Heart left ventricle (tissue), 16 donors: ENCODE data around the gene ARPIN. TPM values are rescaled to one million over a fixed set of nuclear protein-coding genes. Genes with fewer than 3 reads are reported as not detected.

ENCODE experiments used
- ATAC-seq, 4 donors: fragments of 200-7000 bp; cut with Tn5 transposase; one replicate each; pipeline ENCODE4 v1.9.1; 2020 to 2022; ENCODE audit warnings: moderate library complexity in 4 of 4, mild to moderate bottlenecking in 3 of 4, moderate number of reproducible peaks in 1 of 4
- DNase-seq, 5 donors: peaks; one replicate each; pipeline ENCODE4 v3.0.0-alpha.2; 2020
- H3K27ac ChIP-seq, 12 donors: fragments of 200-600 bp; sonication (generic) in 4 of 12; one replicate each; pipeline versions ENCODE4 v1.5.0 to v1.8.0; 2016 to 2022; ENCODE audit warnings: mild to moderate bottlenecking in 2 of 12
- H3K27me3 ChIP-seq, 9 donors: fragments of 200-600 bp; sonication (generic) in 2 of 9; one replicate each; pipeline versions ENCODE4 v1.5.1 to v1.8.0; 2016 to 2022; ENCODE audit warnings: mild to moderate bottlenecking in 3 of 9
- H3K36me3 ChIP-seq, 9 donors: fragments of 200-600 bp; sonication (generic) in 2 of 9; one replicate each; pipeline versions ENCODE4 v1.5.0 to v1.8.0; 2018 to 2022; ENCODE audit warnings: mild to moderate bottlenecking in 2 of 9
- H3K4me1 ChIP-seq, 12 donors: fragments of 200-600 bp; sonication (generic) in 4 of 12; one replicate each; pipeline versions ENCODE4 v1.5.0 to v1.8.0; 2016 to 2022; ENCODE audit warnings: mild to moderate bottlenecking in 3 of 12
- H3K4me3 ChIP-seq, 12 donors: fragments of 200-600 bp; sonication (generic) in 4 of 12; one replicate each; pipeline versions ENCODE4 v1.5.0 to v1.8.0; 2017 to 2022; ENCODE audit warnings: mild to moderate bottlenecking in 9 of 12, moderate library complexity in 4 of 12
- H3K9me3 ChIP-seq, 12 donors: fragments of 200-600 bp; sonication (generic) in 4 of 12; one replicate each; pipeline versions ENCODE4 v1.5.0 to v1.8.0; 2016 to 2022; ENCODE audit warnings: mild to moderate bottlenecking in 1 of 12
- POLR2A ChIP-seq, 2 donors: fragments of 450-650 bp; IDR thresholded peaks; one replicate each; pipeline ENCODE4 v1.6.1; 2017; ENCODE audit warnings: antibody characterized with exemption in 2 of 2, mild to moderate bottlenecking in 2 of 2, moderate library complexity in 2 of 2
- WGBS, 4 donors: extraction: QIAGEN DNeasy Blood & Tissue Kit in 2 of 4; methylation state at CpG; one replicate each; pipeline versions ENCODE4 v1.1.5 to v1.1.7; 2013 to 2018; 5-methylcytosine and 5-hydroxymethylcytosine counted together
- intact Hi-C, 10 donors: fragments of 100-400 bp; cut with DNase I; formaldehyde crosslinking; loops; one replicate each; pipeline versions ENCODE4 v1.11.1 to v1.14.2; 2022
- polyA plus RNA-seq, 2 donors: library from polyadenylated mRNA; stranded (reverse); fragments of 200-250 nt; gene quantifications; one replicate each; pipeline ENCODE4 v1.2.3, GENCODE V29; 2013
- total RNA-seq, 9 donors: library from RNA; depleted of rRNA in 2 of 9; stranded (reverse); fragments of >200 nt in 2 of 9; fragmentation: NEBNext Ultra II Directional in 3 of 9; extraction: Animal tissue kit (Norgen Biotek cat#: 25700) in 3 of 9; gene quantifications; one replicate each; pipeline versions ENCODE4 v1.1.0 to v1.2.4, GENCODE V29; 2016 to 2023
- TF ChIP-seq, protein P1 (sequence below), 12 donors: fragments of 200-600 bp; sonication (generic) in 4 of 12; IDR thresholded peaks; one replicate each; pipeline versions ENCODE4 v1.5.0 to v1.8.0; 2018 to 2022; ENCODE audit warnings: antibody characterized with exemption in 12 of 12, mild to moderate bottlenecking in 5 of 12
- donor health status: ischemic (EF 13 %, LVEDD 7.1; RV severe dilation, severe dysfunction).
- donor health status: healthy with polysubstance abuse.
- donor health status: DM: no; HTN: yes; CAD: no.
- donor health status: DM: no; HTN: no; CAD: no.
- donor health status: ischemic (EF 25% LVEDD 6.9; RV normal size, moderate dysfunction).
- donor health status: ischemic (EF 25% LVEDD 5.7; RV mildly dilated, moderate dysfunction).
- donor health status: healthy.
- donor health status: DM: yes; HTN: yes; CAD: no.
- donor health status: ischemic (EF 35%, LVEDD 5.7; RV mildly dilated, moderate dysfunction).
- donor health status: nonischemic (EF 11% LVEDD 7.7; RV severe dilation, severe dysfunction).
- donor health status: DM: yes; HTN: yes; CAD: no.
- donor health status: PGD.
- donor health status: ischemic (EF 29% LVEDD 5.4; RV normal size, mild dysfunction).
- donor health status: nonischemic (EF 23%, LVEDD 6.1; RV moderate dilation, normal function).

The ARPIN gene
- total and polyA plus RNA-seq, 11 donors = 7.3 to 15.3 (median 11.5) TPM

GRCh38 chr15:89876396-89877082, 36.2 kb downstream of the ARPIN start:
- DNase-seq = no peak
- no peak for TF ChIP-seq POLR2A (IDR thresholded peaks at IDR 0.05)
- TF ChIP-seq, protein P1, sequence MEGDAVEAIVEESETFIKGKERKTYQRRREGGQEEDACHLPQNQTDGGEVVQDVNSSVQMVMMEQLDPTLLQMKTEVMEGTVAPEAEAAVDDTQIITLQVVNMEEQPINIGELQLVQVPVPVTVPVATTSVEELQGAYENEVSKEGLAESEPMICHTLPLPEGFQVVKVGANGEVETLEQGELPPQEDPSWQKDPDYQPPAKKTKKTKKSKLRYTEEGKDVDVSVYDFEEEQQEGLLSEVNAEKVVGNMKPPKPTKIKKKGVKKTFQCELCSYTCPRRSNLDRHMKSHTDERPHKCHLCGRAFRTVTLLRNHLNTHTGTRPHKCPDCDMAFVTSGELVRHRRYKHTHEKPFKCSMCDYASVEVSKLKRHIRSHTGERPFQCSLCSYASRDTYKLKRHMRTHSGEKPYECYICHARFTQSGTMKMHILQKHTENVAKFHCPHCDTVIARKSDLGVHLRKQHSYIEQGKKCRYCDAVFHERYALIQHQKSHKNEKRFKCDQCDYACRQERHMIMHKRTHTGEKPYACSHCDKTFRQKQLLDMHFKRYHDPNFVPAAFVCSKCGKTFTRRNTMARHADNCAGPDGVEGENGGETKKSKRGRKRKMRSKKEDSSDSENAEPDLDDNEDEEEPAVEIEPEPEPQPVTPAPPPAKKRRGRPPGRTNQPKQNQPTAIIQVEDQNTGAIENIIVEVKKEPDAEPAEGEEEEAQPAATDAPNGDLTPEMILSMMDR (IDR thresholded peaks at IDR 0.05) = no peak

DNA sequence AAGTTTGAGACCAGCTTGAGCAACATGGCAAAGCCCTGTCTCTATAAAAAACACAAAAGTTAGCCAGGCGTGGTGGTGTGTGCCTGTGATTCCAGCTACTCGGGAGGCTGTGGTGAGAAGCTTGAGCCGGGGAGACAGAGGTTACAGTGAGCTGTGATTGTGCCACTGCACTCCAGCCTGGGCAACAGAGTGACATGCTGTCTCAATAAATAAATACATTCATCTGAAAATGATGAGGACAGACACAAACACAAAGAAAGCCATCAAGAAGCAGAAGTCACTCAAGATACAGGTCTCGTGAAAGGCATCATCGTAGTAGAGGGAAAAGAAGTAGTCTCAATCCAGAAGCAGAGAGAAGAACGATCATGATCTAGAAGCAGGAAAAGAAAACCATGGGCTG, 37.0 kb downstream of the ARPIN start:
- Histone ChIP-seq H3K36me3 (peaks cover 0 to 85% (median 72%) of the 10 kb centered on the region in 9 donors), H3K27me3 (no peaks in the 10 kb centered on the region), H3K9me3 (no peaks in the 10 kb centered on the region), H3K4me3 (no peak overlapping the region), H3K4me1 (peaks cover 0 to 18% (median 0%) of the 10 kb centered on the region in 12 donors), H3K27ac (peak overlapping the region in 1 of 12 donors; percentile 58)
- DNase-seq (no peak), ATAC-seq (no peak)
- WGBS, 4 donors = 92 to 97% (median 95%) methylated on average over 6 of the region's 6 CpGs
- TF ChIP-seq, protein P1 (IDR thresholded peaks at IDR 0.05) = no peak
- TF ChIP-seq POLR2A (IDR thresholded peaks at IDR 0.05) = no peak
- intact Hi-C loops = loop anchor here in 9 of 10 donors (1.0 to 2.0 kb wide), 2 partner anchors 115 kb away; no protein-coding TSS in a partner anchor

More at GRCh38 chr15:89876396-89877082, 36.2 kb downstream of the ARPIN start:
- no peak for ATAC-seq
- Histone ChIP-seq H3K9me3 (no peaks in the 10 kb centered on the region), H3K27ac (peak overlapping the region in 1 of 12 donors; percentile 58), H3K4me1 (peaks cover 0 to 16% (median 0%) of the 10 kb centered on the region in 12 donors), H3K27me3 (no peaks in the 10 kb centered on the region), H3K36me3 (peaks cover 0 to 85% (median 70%) of the 10 kb centered on the region in 9 donors), H3K4me3 (no peak overlapping the region)
- intact Hi-C loops = no loop called here
- WGBS, 4 donors = 82 to 91% (median 86%) methylated on average over 4 of the region's 4 CpGs

GRCh38 chr15:89874926-89875564, 37.7 kb downstream of the ARPIN start:
- TF ChIP-seq, protein P1 (IDR thresholded peaks at IDR 0.05) = peak; percentile 87 to 98 (median 92)
- TF ChIP-seq POLR2A (IDR thresholded peaks at IDR 0.05) = no peak
- H3K27ac ChIP-seq = no peak overlapping the region
- intact Hi-C loops = loop anchor here in 9 of 10 donors (1.0 to 2.0 kb wide), 2 partner anchors 114 to 115 kb away; no protein-coding TSS in a partner anchor
- H3K4me1 ChIP-seq = peaks cover 0 to 25% (median 0%) of the 10 kb centered on the region in 12 donors
- ATAC-seq (peak; percentile 78 to 95 (median 94)), DNase-seq (peak; percentile 66 to 89 (median 79))
- H3K27me3 ChIP-seq = no peaks in the 10 kb centered on the region
- 25 to 27% (median 26%) methylated on average over 10 of the region's 10 CpGs for WGBS, 4 donors
- peaks cover 0 to 85% (median 72%) of the 10 kb centered on the region in 9 donors for H3K36me3 ChIP-seq
- no peak overlapping the region for H3K4me3 ChIP-seq
- H3K9me3 ChIP-seq = no peaks in the 10 kb centered on the region

- TF ChIP-seq POLR2A (IDR thresholded peaks at IDR 0.05) = no peak
- TF ChIP-seq, protein P1 (IDR thresholded peaks at IDR 0.05) = no peak
- WGBS, 4 donors = 95 to 97% (median 95%) methylated on average over 4 of the region's 4 CpGs
- H3K27ac ChIP-seq = no peak overlapping the region
- DNase-seq = no peak
- ATAC-seq = no peak
- peaks cover 0 to 56% (median 37%) of the 10 kb centered on the region in 9 donors for H3K36me3 ChIP-seq
- no peak overlapping the region for H3K4me3 ChIP-seq
- intact Hi-C loops = no loop called here
- no peaks in the 10 kb centered on the region for H3K27me3 ChIP-seq
- peaks cover 0 to 22% (median 0%) of the 10 kb centered on the region in 12 donors for H3K4me1 ChIP-seq
- H3K9me3 ChIP-seq = no peaks in the 10 kb centered on the region
These were observed 42.0 kb downstream of the ARPIN start for GRCh38 chr15:89870688-89871288.
